Lower leg skin (tissue), 4 donors: ENCODE measurements around the gene PDLIM1. TPM values are rescaled to one million over a fixed set of nuclear protein-coding genes. Genes with fewer than 3 reads are reported as not detected.

ENCODE experiments used
- DNase-seq, 2 donors: peaks; one replicate each; pipeline ENCODE4 v3.0.0-alpha.2; 2019; ENCODE audit warnings: low spot score in 2 of 2
- H3K4me3 ChIP-seq: fragments of 200-600 bp; sonication (generic); 2 replicates; pipeline ENCODE4 v1.5.1; 2017; ENCODE audit warnings: mild to moderate bottlenecking, low read depth; ENCODE audit not compliant: poor library complexity, severe bottlenecking
- CTCF ChIP-seq, 3 donors: fragments of 450-650 bp; IDR thresholded peaks; one replicate each; pipeline ENCODE4 v1.5.1; 2016; ENCODE audit warnings: antibody characterized with exemption in 3 of 3, mild to moderate bottlenecking in 3 of 3, moderate library complexity in 2 of 3
- POLR2A ChIP-seq, 2 donors: fragments of 450-650 bp; IDR thresholded peaks; one replicate each; pipeline ENCODE4 v1.6.1; 2016 to 2017; ENCODE audit warnings: antibody characterized with exemption in 2 of 2, mild to moderate bottlenecking in 1 of 2, moderate library complexity in 1 of 2
- WGBS, 2 donors: methylation state at CpG; one replicate each; pipeline ENCODE4 v1.1.5; 2018; 5-methylcytosine and 5-hydroxymethylcytosine counted together
- intact Hi-C: fragments of 100-400 bp; cut with DNase I; formaldehyde crosslinking; loops from one replicate; pipeline ENCODE4 v1.15.0; 2023; ENCODE audit warnings: low total_unique reads
- total RNA-seq, 4 donors: library from RNA; depleted of rRNA; stranded (reverse); fragments of >200 nt; gene quantifications; one replicate each; pipeline ENCODE4 v1.1.0, GENCODE V29; 2016

The PDLIM1 gene
- total RNA-seq, 4 donors from 2014 or later = 46.3 to 85.0 (median 61.4) TPM

DNA sequence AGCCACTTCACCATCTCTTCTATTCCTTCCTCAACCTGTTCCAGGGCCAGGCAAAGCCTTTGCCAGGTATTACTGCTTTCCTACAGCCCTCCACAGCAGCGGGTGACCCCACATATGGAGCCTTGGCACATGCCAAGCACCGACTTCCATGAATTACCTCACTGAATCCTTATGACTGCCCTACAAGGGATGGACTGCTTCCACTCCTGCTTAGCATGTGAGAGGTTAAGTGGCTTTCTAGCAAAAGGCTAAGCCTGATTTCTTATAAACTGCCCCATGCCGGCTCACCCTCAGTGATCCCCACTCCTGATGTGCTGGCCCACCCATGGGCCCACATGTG is 44.0 kb upstream of the PDLIM1 start:
- 70% methylated on average over 3 of the region's 3 CpGs for WGBS, 2 donors
- TF ChIP-seq CTCF (IDR thresholded peaks at IDR 0.05) (no peak), POLR2A (IDR thresholded peaks at IDR 0.05) (no peak)
- no peak for DNase-seq
- H3K4me3 ChIP-seq = no peak overlapping the region
- intact Hi-C loops = no loop called here

GRCh38 chr10:95333997-95334804 is 43.4 kb upstream of the PDLIM1 start:
- H3K4me3 ChIP-seq = no peak overlapping the region
- TF ChIP-seq CTCF (IDR thresholded peaks at IDR 0.05) (no peak), POLR2A (IDR thresholded peaks at IDR 0.05) (no peak)
- WGBS, 2 donors = 58 to 62% methylated on average over 12 of the region's 12 CpGs
- intact Hi-C loops = no loop called here
- DNase-seq = peak; percentile 39 to 92

GRCh38 chr10:95332666-95333249 is 42.0 kb upstream of the PDLIM1 start:
- intact Hi-C loops = no loop called here
- 94 to 95% methylated on average over 4 of the region's 4 CpGs for WGBS, 2 donors
- no peak overlapping the region for H3K4me3 ChIP-seq

DNA sequence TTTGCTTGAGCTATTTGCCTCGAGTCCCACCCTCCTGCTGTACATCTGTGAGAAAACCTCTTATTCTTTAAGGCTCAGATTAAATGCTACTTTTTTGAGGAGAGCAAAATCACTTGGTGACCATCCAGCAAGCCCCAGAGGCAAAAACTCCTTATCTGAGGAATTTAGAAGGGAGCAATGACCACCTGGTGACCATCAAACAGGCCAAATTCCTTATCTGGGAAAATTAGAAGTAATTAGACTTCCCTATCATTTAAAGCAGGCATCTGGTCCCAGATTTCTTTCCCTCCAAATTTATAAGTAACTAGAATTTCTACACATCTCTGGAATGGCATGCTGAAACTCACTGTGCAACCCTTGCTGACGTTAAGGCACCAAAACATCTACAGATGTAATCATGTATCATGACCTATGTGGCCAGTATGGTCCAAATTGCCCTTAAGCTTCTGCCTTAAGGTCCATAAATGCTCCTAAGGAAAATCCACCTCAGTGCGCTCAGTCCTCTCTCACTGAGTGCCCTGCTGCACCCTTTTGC is 40.9 kb upstream of the PDLIM1 start:
- intact Hi-C loops = no loop called here
- TF ChIP-seq POLR2A (IDR thresholded peaks at IDR 0.05) (no peak), CTCF (IDR thresholded peaks at IDR 0.05) (no peak)
- 82 to 92% methylated on average over 3 of the region's 3 CpGs for WGBS, 2 donors
- DNase-seq = no peak
- H3K4me3 ChIP-seq = no peak overlapping the region

More at GRCh38 chr10:95332666-95333249, 42.0 kb upstream of the PDLIM1 start:
- TF ChIP-seq POLR2A (IDR thresholded peaks at IDR 0.05) (no peak), CTCF (IDR thresholded peaks at IDR 0.05) (no peak)
- no peak for DNase-seq

- 85 to 97% methylated on average over 1 of the region's 1 CpG for WGBS, 2 donors
- intact Hi-C loops = no loop called here
- no peak for DNase-seq
- no peak overlapping the region for H3K4me3 ChIP-seq
- no peak for TF ChIP-seq CTCF (IDR thresholded peaks at IDR 0.05)
Observed at GRCh38 chr10:95330966-95331453, 40.2 kb upstream of the PDLIM1 start.
